PC-9 (cell line): ENCODE results near the gene MYBPC2. TPM values are rescaled to one million over a fixed set of nuclear protein-coding genes. Genes with fewer than 3 reads are reported as not detected.

ENCODE experiments used
- BruUV-seq: library from RNA; stranded (reverse); fragments of 400-500 nt; replicated peaks from 2 replicates; lab custom pipeline; 2021; lab: Mats Ljungman, UMichigan
- CTCF ChIA-PET: fragments of 300-600 bp; sonication (Branson Sonifier 250); formaldehyde crosslinking; loops from one replicate; lab custom pipeline; 2022; ENCODE audit warnings: antibody characterized with exemption; lab: Charles Lee
- POLR2A ChIA-PET: fragments of 300-600 bp; sonication (Branson Sonifier 250); formaldehyde crosslinking; loops from one replicate; lab custom pipeline; 2022; ENCODE audit warnings: antibody characterized with exemption; ENCODE audit not compliant: unreplicated experiment; lab: Charles Lee
- DNase-seq, 2 experiments: peaks; one replicate each; pipeline versions ENCODE4 v3.0.0 to v3.0.0-alpha.2; 2015 to 2022; ENCODE audit warnings: mixed read lengths in 1 of 2
- H2AFZ ChIP-seq: fragments of 200-600 bp; sonication (generic); 2 replicates; pipeline ENCODE4 v1.8.1; 2017; ENCODE audit warnings: antibody characterized with exemption
- H3F3A ChIP-seq: fragments of 200-600 bp; sonication (generic); 2 replicates; pipeline ENCODE4 v1.8.1; 2017; ENCODE audit warnings: antibody characterized with exemption, mild to moderate bottlenecking, low read depth; ENCODE audit not compliant: insufficient read depth
- H3K27ac ChIP-seq: fragments of 200-600 bp; sonication (generic); 2 replicates; pipeline ENCODE4 v1.6.1; 2016; ENCODE audit warnings: mixed run types
- H3K27me3 ChIP-seq: fragments of 200-600 bp; sonication (generic); 2 replicates; pipeline ENCODE4 v1.6.1; 2016; ENCODE audit warnings: low read depth, mixed run types; ENCODE audit not compliant: insufficient read depth
- H3K36me3 ChIP-seq: fragments of 200-600 bp; sonication (generic); 2 replicates; pipeline ENCODE4 v1.6.1; 2016; ENCODE audit warnings: low read depth, mixed run types
- H3K4me1 ChIP-seq: fragments of 200-600 bp; sonication (generic); replicated peaks from 2 replicates; pipeline ENCODE4 v1.6.1; 2016; ENCODE audit warnings: mixed run types; ENCODE audit not compliant: insufficient read depth
- H3K4me2 ChIP-seq: fragments of 200-600 bp; sonication (generic); 2 replicates; pipeline ENCODE4 v1.6.1; 2017; ENCODE audit warnings: mixed run types
- H3K4me3 ChIP-seq: fragments of 200-600 bp; sonication (generic); 2 replicates; pipeline ENCODE4 v1.6.1; 2016; ENCODE audit warnings: mixed run types
- H3K79me2 ChIP-seq: fragments of 200-600 bp; sonication (generic); 2 replicates; pipeline ENCODE4 v1.6.1; 2017; ENCODE audit warnings: low read depth, mixed run types
- H3K9me2 ChIP-seq: fragments of 200-600 bp; sonication (generic); 2 replicates; pipeline ENCODE4 v1.8.1; 2017; ENCODE audit warnings: mild to moderate bottlenecking; ENCODE audit not compliant: insufficient read depth
- H3K9me3 ChIP-seq: fragments of 200-600 bp; sonication (generic); 2 replicates; pipeline ENCODE4 v1.8.1; 2016; ENCODE audit warnings: low read depth; ENCODE audit not compliant: insufficient read depth
- H4K20me1 ChIP-seq: fragments of 200-600 bp; sonication (generic); 2 replicates; pipeline ENCODE4 v1.8.1; 2017; ENCODE audit not compliant: insufficient read depth
- EZH2 ChIP-seq: fragments of 200-600 bp; sonication (generic); IDR thresholded peaks from 2 replicates; pipeline ENCODE4 v1.8.0; 2017; ENCODE audit warnings: antibody characterized with exemption, low read depth
- intact Hi-C: fragments of 100-400 bp; cut with micrococcal nuclease; formaldehyde crosslinking; loops from one replicate; pipeline ENCODE4 v1.10.0; 2022; ENCODE audit not compliant: unreplicated experiment
- total RNA-seq: library from RNA; stranded (reverse); gene quantifications from 2 replicates; pipeline ENCODE4 v1.2.3, GENCODE V29; 2021
- TF ChIP-seq, protein P1 (sequence below): fragments of 200-600 bp; sonication (generic); conservative IDR thresholded peaks from 2 replicates; pipeline ENCODE4 v1.6.1; 2017; ENCODE audit warnings: mixed run types, antibody characterized with exemption, mild to moderate bottlenecking, moderate library complexity

The MYBPC2 gene
- total RNA-seq, 1 experiment from 2014 or later = not detected

DNA sequence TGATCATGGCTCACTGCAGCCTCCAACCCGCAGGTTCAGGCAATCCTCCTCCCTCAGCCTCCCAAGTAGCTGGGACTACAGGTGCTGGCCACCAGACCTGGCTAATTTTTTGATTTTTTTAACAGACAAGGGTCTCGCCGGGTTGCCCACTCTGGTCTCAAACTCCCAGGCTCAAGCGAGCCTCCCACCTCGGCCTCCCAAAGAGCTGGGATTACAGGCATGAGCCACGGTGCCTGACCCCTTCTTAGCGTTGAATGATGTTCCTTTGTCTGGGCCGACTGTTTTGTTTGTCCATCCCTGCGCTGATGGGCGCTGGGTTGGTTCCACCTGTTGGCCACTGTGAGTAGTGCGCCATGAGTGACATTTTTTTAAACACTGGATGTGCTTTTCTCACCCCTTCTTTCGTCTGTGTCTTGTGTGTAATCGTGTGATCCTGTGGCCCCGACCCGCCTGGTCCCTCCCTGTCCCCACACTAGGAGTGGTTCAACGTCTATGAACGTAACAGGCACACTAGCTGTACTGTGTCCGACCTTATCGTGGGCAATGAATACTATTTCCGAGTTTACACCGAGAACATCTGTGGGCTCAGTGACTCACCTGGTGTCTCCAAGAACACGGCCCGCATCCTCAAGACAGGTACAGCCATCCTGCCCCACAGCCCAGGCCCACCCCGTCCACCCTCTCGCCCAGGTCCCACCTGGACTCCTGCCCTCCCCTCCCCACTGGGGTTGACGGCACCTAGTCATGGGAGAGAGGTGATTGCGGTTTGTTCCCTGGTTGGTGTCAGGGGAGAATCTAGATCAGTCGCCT, 28.6 kb downstream of the MYBPC2 start:
- H3F3A ChIP-seq = no peaks in the 10 kb centered on the region
- no peaks in the 10 kb centered on the region for H3K79me2 ChIP-seq
- H2AFZ ChIP-seq = no peak overlapping the region
- H3K27me3 ChIP-seq = peaks cover 23% of the 10 kb centered on the region
- no peaks in the 10 kb centered on the region for H3K36me3 ChIP-seq
- no peak overlapping the region for H3K4me3 ChIP-seq
- BruUV-seq = no TSS peak
- intact Hi-C loops = loop anchor here (1.0 to 2.0 kb wide), 2 partner anchors 93 to 202 kb away; no protein-coding TSS in a partner anchor
- H3K9me2 ChIP-seq = no peaks in the 10 kb centered on the region
- ChIA-PET CTCF (interaction anchor here (0.6 to 1.2 kb wide), 4 partner anchors 13 to 344 kb away, joined by 3 to 9 read pairs (median 4); no protein-coding TSS in a partner anchor), POLR2A (no interaction called here)
- no peak for TF ChIP-seq EZH2
- TF ChIP-seq, protein P1, sequence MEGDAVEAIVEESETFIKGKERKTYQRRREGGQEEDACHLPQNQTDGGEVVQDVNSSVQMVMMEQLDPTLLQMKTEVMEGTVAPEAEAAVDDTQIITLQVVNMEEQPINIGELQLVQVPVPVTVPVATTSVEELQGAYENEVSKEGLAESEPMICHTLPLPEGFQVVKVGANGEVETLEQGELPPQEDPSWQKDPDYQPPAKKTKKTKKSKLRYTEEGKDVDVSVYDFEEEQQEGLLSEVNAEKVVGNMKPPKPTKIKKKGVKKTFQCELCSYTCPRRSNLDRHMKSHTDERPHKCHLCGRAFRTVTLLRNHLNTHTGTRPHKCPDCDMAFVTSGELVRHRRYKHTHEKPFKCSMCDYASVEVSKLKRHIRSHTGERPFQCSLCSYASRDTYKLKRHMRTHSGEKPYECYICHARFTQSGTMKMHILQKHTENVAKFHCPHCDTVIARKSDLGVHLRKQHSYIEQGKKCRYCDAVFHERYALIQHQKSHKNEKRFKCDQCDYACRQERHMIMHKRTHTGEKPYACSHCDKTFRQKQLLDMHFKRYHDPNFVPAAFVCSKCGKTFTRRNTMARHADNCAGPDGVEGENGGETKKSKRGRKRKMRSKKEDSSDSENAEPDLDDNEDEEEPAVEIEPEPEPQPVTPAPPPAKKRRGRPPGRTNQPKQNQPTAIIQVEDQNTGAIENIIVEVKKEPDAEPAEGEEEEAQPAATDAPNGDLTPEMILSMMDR = peak; percentile 90
- no peak overlapping the region for H3K27ac ChIP-seq
- peak; percentile 46 to 65 for DNase-seq
- no peaks in the 10 kb centered on the region for H3K9me3 ChIP-seq
- H4K20me1 ChIP-seq = no peaks in the 10 kb centered on the region
- peaks cover 8% of the 10 kb centered on the region for H3K4me1 ChIP-seq
- H3K4me2 ChIP-seq = peak overlapping the region; percentile 16

DNA sequence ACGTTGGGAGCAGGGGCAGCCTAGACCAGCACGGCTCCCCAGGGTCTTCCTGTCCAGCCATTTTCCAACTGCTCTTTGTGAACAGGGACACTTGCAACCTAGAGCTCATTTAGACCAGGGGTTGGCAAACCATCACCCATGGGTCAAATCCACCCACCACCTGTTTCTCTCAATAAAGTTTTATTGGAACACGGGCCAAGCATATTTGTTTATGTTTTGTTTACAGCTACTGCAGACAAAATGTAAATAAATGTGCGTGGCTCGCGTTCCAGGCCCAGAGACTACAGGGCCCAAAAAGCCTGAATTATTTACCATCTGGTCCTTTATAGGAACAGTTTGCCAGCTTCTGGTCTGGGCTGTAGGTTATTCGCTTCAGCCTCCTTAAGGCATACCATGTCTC, 30.3 kb downstream of the MYBPC2 start:
- ChIA-PET POLR2A (no interaction called here), CTCF (no interaction called here)
- Histone ChIP-seq H2AFZ (no peak overlapping the region), H3K36me3 (no peaks in the 10 kb centered on the region), H3K27ac (no peak overlapping the region), H3K4me3 (no peak overlapping the region), H3K79me2 (no peaks in the 10 kb centered on the region), H3K9me2 (no peaks in the 10 kb centered on the region), H3K9me3 (no peaks in the 10 kb centered on the region), H3K4me2 (no peak overlapping the region), H3F3A (no peaks in the 10 kb centered on the region), H3K27me3 (peaks cover 7% of the 10 kb centered on the region; the same call in 1 of the 2 replicates), H4K20me1 (no peaks in the 10 kb centered on the region), H3K4me1 (peaks cover 8% of the 10 kb centered on the region)
- intact Hi-C loops = no loop called here
- no TSS peak for BruUV-seq
- no peak for TF ChIP-seq EZH2
- TF ChIP-seq, protein P1 = no peak
- no peak for DNase-seq

- TF ChIP-seq EZH2 = no peak
- TF ChIP-seq, protein P1 = no peak
- no peaks in the 10 kb centered on the region for H3K36me3 ChIP-seq
- intact Hi-C loops = no loop called here
- H3K4me1 ChIP-seq = peaks cover 8% of the 10 kb centered on the region
- no peaks in the 10 kb centered on the region for H4K20me1 ChIP-seq
- no peaks in the 10 kb centered on the region for H3F3A ChIP-seq
- no peaks in the 10 kb centered on the region for H3K79me2 ChIP-seq
- no peak overlapping the region for H3K4me3 ChIP-seq
- CTCF ChIA-PET = interaction anchor here (0.5 kb wide), 1 partner anchor 97 kb away, joined by 5 read pairs; no protein-coding TSS in a partner anchor
- no peak overlapping the region for H2AFZ ChIP-seq
- H3K27ac ChIP-seq = no peak overlapping the region
- H3K27me3 ChIP-seq = peaks cover 15% of the 10 kb centered on the region
- no peak for DNase-seq
- BruUV-seq = no TSS peak
- H3K9me3 ChIP-seq = no peaks in the 10 kb centered on the region
- H3K4me2 ChIP-seq = no peak overlapping the region
- no peaks in the 10 kb centered on the region for H3K9me2 ChIP-seq
- POLR2A ChIA-PET = no interaction called here
Observed at GRCh38 chr19:50464348-50464747, 31.7 kb downstream of the MYBPC2 start.
